Measurements from ENCODE around the gene RBSN. TPM values are rescaled to one million over a fixed set of nuclear protein-coding genes. Genes with fewer than 3 reads are reported as not detected.

The RBSN gene
- polyA plus RNA-seq, 3 donors = 20.2 to 30.9 (median 28.3) TPM

DNA sequence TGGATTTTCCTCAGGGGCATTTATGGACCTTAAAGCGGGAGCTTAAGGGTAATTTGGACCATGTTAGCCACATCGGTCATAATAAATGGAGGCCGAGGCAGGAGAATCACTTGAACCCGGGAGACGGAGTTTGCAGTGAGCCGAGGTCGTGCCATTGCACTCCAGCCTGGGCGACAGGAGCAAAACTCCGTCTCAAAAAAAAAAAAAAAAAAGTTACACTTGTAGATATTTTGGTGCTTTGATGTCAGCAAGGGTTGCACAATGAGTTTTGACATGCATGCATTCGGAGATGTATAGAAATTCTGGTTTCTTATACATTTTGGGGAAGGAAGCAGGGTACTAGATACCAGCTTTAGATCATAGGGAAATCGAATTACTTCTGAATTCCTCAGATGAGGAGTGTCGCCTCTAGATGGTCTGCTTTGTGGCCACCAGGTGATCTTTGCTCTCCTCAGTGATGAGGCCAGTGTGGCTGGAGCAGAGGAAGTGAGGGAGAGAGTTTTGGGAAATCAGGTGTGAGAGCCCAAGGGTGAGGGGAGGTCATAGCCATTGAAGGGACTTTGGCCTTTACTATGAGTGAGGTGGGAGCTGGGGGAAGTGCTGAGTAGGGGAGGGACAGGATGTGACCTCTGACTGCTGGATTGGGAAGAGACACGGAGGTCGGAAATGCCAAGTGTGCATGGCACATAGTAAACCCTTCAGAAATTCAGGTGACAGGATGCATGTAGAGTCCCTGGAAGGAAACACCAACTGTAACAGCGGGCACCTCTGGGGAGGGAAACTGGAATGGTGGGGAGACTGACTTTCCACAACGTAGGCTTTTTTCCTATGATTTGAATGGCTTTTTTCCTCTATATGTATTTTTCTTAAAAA, 8.4 kb upstream of the RBSN start:
- DNase-seq = no peak

DNA sequence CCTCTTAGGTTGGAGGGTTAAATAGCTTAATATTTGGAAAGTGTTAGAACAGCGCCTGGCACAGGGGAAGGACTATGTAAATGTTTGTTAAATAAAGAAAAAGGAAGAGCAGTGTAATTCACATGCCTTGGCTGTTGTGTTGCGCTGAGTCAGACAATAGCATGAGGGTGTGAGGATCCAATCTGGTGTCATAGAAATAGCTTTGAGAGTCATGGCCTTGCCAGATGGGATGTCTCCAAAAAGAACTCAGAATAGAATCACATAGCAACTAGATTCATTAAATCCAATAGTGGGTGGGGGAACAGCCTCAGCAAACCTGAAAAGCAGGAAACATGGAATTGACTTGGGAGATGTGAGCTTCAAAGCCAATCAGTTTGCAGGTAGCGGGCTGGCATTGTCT, 3.9 kb upstream of the RBSN start:
- DNase-seq = no peak

DNA sequence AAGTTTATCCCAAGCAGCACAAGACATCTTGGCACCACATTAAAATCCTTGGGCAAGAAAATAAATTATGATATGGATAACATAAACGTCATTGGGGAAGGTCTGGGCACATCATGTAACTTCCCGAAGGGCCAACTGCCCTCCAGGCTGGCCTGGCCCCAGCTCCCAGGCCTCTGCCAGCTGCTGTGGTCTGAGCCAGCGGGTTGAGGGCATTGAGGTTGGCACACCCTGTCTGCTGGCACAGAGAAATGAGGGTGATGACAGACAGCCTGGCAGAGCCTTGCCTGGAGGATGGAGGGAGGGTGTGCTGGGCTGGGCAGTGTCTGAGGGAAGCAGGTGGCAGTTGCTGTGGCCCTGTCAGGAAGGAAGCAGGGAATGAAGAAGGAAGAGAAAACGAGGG, 3.3 kb upstream of the RBSN start:
- no peak for DNase-seq

DNA sequence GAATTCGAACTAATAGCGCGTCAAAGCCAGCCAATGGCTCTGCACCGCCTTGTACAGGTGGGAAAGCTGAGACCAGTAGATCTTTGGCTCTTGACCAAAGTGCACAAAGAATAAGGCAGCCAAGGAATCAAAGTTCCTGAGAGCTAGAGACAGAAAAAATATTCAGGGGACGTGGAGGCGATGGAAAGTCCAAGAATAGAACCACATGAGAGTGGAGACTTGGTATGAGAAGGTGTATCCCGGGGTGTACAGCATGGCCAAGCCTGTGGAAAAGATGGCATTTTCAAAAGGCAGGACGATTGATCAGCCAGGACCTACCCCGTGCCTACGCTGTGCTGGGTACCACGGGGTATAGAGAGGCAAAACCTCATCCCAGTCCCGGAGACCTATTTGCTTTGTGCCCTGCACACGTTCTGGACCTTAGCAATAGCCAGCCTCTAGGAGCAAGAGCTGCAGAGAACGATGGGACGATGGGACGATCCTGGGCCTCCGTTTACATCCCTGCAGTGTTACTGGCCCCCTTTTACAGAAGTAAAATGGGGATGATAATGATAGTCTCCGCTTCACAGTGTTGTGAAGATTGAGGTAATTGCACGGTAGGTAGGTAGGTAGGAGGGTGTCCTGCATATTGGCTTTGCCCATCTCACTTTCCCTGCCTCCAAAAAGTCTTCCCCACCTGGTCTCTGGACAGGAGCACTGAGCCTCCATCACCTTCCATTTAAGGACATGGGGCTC, 583 bp upstream of the RBSN start:
- DNase-seq = no peak

DNA sequence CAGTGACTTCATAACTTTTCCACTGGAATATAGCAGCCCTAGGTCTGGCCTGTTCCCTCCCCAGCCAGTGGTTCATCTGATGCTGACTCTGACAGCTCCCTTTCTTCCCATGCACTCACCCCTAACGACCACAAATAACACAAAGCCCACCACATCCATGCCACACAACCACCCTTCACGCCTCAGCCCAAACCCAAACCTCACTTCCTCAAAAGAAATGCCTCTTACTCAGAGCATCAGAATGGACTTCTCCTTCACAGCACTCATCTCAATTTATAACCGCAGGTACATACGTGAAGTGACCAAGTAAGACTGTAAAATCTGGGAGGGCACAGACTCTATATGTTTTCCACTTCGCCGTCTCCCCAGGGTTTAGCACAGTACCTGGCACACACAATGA, 1.1 kb downstream of the RBSN start:
- no peak for DNase-seq

DNA sequence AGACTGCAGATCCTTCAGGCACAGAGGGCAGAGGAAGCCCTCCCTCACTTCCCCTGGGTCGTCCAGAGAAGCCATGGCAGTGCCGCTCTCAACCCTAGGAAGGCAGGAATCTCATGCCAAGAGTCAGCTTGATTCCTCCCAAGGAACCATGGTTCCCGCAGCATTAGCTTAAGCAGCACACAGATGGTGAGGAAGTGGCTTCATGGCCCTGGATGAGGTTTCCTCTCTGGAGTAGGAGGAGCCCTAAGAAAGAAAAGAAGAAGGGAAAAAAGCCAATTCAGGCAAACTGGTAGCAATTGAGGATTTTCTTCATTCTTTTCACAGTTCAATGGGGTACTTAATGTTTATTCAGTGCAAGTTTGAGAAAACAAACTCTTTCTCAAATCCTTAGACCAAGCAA, 2.9 kb downstream of the RBSN start:
- no peak for DNase-seq

DNA sequence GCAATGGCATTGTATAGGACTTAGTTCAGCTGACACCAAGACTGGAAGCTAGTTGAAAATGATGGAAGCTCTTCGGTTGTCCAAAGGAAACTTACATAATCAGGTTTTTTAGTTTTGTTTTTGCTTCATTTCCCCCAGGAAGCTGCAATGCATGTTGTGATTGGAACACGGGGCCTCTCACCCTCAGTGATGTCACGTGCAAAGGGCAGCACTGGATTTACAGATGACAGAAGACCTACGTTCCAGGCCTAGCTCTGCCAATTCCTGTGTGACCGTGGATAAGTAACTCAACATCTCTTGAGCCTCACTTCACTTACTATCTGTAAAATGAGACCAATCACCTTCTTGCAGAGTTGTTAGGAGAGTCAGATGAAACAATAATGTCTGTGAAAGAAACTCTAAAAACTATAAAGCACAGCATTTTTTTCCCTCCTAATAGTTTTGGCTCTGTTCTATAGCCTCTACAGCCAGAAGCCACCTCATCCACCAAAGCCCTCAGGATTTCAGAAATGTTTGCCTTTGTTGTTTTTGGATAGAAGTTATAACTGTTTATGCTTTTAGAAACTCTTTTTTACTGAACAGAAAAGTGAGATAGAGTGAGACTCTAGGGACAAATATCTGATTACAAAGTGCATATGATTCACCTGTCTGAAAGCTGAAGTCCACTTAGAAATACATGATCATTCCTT, 4.6 kb downstream of the RBSN start:
- DNase-seq = no peak

DNA sequence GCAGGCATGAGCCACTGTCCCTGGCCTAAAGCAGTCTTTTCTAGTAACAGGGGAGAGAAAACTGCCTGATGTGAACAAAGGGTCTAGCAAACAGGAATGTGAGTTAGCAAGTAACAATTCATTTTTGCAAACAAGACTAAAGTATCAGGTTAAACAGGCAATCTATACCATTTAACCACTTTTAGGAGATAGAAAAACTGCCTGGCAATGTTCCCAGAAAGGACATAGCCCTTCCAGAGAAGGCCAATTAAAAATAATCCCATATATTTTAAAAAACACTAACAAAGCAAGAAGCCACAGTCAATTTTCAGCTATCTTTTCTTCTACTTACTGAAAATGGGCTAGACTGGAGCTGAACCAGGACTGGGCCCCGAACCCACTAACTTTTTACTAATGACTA, 6.3 kb downstream of the RBSN start:
- DNase-seq = no peak

DNA sequence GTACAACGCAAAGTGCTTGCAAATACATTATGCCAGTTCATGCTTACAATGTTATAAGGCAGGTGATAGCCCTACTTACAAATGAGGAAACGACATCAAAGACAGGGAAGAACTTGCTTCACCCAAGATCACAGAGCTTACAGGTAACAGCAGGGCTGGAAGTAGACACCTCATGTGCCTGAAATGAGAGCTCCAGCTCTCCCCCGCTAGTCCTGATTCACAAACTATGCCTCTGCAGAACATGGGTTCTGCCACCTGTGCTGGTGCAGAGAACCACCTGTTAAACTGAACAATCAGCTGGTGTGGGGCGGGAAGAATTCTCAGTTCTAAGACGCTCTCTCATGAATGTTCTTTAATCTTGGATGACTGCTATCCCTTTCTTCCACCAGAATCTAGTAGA, 7.4 kb downstream of the RBSN start:
- no peak for DNase-seq

DNA sequence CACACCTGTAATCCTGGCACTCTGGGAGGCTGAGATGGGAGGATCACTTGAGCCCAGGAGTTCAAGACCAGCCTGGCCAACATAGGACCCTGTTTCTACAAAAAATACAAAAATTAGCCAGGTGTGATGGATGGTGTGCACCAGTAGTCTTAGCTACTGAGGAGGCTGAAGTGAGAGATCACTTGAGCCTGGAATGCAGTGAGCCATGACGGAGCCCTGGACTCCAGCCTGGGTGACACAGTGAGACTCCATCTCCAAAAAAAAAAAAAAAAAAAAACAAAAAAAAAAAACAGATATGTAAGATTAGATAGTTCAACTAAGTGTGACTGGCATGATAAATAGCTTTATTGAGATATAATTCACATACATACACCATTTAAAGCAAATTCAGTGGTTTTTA, 9.7 kb downstream of the RBSN start:
- DNase-seq = no peak

DNA sequence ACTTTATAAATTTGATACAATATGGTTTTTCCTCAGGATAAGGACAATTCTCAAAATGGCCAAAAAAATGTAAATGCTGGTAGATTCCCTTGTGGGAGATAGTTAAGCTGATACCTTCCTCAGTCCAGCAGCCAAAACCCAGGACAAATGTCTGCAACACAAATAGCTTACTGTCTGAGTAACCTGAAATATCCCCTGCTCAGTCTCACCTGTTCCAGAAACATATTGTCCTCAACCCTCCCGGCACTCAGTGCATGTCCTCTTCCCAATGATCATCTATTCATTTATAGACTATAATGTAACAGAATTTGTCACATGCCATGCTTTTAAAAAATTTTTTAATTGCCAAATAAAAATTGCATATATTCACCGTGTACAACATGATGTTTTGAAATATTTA, 12.2 kb downstream of the RBSN start:
- DNase-seq = no peak

DNA sequence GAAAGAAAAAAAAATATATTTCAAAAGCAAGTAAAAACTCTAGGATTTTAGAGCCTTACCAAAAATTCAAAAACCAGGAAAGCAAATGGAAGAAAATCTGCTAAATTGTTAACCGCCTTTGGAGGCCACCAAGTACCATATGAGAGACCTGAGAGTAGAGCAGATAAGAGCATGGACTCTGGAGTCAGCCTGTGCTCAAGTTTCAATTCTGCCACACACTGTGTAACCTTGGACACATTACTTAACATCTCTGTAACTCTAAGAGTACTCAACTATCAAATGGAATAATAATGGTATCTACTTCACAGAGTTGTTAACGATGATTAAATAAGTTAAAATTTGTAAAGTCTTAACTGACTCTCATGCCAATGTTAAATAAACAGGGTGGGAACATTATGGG, 12.7 kb downstream of the RBSN start:
- no peak for DNase-seq

DNA sequence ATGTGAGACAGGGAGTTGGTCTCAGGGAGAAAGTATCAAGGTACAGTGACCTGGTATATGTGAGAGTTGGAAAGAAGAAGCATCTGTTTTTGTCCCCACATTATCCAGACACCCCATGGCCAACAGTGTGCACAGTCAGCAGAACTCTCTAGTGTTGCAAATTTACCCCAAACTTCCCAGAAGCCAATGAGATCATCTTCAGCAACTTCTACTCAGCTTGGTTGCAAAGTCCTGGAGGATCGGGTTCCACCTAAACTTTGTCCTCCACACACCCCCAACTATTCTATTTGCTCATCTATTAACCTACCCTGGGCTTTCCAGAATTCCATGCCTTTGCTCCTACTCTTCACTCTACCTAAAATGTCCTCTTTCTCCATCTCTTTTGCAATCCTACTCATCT, 15.7 kb downstream of the RBSN start:
- no peak for DNase-seq

DNA sequence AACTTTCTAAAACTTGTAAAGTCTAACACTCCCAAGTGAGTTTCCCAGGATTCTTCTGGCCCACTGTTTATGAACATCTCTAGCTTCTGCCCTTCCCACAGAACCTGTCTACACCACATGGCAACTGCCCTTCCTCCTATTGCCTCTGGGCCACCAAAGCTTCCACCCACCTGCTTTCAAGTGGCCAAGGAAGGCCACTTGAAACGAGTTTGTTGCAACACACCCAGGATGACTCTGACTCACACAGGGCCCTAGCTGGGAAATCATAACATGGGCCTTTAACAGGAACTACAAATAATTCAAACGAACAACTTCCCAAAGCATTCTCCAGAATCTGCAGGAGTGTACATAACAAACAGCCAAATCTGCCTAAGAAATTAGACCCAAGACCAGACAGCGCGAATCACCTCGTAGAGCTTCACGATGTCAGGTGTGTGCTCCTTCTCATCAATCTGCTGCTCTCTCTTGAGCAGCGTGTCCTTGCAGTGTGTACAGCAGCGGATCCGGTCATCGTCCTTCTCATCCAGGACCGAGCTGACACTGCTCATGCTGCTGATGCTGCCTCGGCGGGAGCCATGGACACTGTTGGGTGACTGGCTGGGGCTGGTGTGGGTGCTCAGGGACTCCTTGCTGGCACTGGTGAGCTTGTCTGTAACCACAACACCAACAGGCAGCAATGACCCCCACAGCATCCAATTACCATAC, 16.8 kb downstream of the RBSN start:
- no peak for DNase-seq

DNA sequence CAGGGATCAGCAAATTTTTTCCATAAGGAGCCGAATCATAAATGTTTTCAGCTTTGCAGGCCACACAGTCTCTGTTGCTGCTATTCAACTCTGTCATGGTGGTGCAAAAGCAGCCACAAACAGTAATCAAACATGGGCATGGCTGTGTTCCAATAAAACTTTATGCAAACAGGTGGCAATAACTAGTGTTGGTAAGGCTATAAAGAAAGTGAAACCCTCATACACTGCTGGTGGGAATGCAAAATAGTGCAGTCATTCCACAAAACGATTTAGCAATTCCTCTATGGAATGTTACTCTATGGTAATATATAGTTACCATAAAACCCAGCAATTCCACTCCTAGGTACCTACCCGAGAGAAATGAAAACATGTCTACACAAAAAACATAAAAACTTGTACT, 19.9 kb downstream of the RBSN start:
- no peak for DNase-seq

DNA sequence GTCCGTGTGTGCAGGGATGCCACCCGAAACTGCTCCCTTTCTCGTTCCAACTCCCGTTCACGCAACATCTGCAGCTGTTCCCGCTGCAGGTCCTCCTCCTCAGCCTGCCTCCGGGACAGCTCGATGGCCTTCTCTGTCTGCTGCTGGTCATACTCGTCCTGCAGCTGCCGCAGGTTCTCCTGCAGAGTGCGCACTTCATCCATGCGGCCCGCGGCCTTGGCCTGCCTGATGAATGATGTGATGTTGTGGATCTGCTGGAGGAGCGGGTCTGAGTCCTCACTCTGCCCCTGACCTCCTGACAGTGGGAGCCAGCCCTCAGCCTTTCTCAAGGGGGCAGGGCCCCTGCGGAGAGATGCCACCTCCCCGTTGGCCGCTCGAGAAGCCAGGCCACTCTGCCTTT, 24.4 kb downstream of the RBSN start:
- no peak for DNase-seq

DNA sequence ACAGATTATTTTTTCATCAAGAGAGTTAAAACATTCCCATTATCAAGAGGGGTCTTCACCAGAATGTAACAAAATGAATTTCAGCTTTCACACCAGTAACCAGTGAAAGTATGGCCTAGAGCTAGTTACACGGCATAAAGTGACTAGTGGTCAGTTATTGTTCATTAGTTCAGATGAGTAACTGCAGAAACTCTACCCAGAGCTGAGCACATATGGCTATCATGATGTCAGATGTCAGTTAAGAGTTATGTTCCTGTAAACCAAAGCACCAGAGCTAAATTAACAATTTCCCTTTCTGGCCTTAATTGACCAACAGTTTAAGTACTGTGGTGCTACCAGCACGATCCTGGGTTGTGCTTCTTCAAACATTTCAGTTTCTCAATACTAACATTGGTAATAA, 27.2 kb downstream of the RBSN start:
- DNase-seq = no peak

DNA sequence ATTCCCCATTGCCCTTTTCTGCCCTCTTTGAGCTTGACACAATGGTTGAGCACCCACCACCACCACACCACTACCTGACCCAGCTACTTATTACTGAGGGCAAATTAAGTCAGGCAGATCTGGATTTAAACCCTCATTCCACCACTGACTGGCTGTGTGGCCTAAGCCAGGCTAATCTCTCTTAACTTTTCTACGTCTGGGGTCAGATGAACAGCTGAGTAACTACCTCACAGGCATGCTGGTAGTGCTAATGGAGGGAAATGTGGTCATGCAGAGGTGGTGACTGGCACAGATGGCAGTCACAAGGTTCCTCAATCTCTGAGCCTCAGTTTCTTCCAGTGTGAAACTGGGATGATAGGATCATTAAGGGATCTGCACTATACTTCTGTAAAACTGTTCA, 29.5 kb downstream of the RBSN start:
- DNase-seq = no peak

DNA sequence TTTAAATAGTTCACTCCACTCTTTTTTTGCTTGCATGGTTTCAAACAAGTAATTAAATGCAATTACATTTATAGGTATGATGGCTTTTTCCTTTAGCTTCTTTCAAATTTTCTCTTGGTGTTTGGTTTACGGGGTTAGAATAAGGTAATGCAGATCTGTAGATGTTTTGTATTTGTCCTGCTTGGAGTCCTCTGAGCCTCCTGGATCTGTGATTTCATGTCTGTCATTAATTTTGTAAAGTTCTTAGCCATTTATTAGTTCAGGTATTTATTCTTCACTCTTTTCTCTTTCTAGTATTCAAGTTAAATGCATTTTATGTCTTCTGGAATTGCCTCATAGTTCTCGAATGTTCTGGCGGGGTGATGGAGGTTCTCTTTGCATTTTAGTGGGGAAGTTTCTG, 32.5 kb downstream of the RBSN start:
- no peak for DNase-seq

DNA sequence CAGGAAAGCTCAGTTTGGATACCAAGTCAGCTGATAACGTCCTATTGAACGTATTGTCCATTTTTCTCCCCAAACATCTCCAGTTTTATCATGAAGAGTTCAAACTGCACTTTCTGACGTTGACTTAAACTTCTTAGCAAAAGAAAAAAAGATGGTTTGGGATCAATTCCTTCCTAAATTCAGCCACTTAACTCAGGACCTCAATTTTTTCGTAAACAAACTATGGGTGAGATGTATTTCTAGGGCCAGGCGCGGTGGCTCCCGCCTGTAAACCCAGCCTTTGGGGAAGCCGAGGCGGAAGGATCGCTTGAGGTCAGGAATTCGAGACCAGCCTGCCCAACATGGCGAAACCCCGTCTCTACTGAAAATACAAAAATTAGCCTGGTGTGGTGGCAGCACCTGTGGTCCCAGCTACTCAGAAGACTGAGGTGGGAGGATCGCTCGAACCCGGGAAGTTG, 33.4 kb downstream of the RBSN start:
- DNase-seq = no peak

DNA sequence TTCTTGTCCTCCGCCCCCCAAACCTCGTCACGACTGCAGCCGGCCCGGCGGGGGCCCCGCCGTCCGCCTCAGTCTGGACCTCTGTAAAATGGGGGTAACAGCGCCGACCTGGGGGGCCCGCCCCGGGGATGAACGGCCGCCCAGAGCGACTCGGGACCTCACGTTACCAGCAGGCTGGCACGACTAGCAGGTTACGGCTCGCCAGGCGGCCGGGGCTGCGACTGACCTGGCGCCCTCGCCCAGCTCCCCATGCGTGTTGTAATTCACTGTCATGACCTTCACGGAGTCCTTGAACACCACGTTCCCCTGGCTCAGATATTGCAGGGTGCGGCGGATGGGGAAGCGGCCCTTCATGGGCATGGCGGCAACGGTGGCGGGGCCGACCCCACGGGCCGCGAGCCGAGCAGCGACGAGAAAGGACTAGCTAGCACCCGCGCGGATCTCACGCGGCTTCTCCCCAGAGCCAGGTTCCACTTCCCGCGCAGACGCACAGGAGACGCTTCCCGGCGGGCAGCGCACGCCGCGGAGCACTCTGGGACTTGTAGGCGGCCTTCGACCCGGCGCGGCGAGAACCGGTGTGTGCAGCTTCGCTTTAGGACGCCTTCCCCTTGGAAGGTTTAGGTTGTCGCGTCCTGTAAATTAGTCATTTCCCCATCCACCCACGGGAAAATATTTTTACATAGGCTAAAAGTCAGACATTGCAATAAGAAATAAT, 34.0 kb downstream of the RBSN start, which contains the start of gene MRPS25:
Gene MRPS25 (minus strand): TSS at position 481 of the 715 bp plus-strand sequence. CDS start 121 bp downstream, at position 360.
- DNase-seq = peak; percentile 90
